Frontal cortex (tissue), 4 donors: ENCODE measurements around the gene STRADB. TPM values are rescaled to one million over a fixed set of nuclear protein-coding genes. Genes with fewer than 3 reads are reported as not detected.
A peak's percentile ranks its signal among the peaks of the same experiment; 100 is the strongest.
"Not testable (repeated sequence)": the region's sequence is repeated elsewhere in the genome, so short reads cannot be mapped to it uniquely, and the experiment has no call there.

Experiments
- DNase-seq, 2 donors: peaks; one replicate each; pipeline ENCODE4 v3.0.0; 2012; ENCODE audit warnings: low spot score in 2 of 2
- FAIRE-seq: peaks from 2 replicates; lab custom pipeline; 2012; peaks lifted over from hg19 to GRCh38; lab: Jason Lieb, UNC
- total RNA-seq: library from RNA; depleted of rRNA; stranded (reverse); fragments of >200 nt; gene quantifications from one replicate; pipeline ENCODE4 v1.2.3, GENCODE V29; 2014
- donor health status: control.
- donor health status: control.
- donor health status: control.

The STRADB gene
- total RNA-seq, 1 donor from 2014 or later: 129 TPM

DNA sequence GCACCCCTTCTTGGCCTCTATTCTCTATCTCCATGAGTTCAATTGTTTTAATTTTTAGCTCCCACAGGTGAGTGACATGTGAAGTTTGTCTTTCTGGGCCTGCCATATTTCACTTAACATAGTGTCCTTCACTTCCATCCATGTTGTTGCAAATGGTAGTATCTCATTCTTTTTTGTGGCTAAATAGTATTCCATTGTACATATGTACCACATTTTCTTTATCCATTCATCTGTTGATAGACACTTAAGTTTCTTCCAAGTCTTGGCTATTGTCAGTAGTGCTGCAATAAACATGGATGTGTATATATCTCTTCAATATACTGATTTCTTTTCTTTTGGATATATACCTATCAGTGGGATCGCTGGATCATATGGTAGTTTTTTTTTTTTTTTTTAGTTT is 9.0 kb downstream of the STRADB start:
- peak; percentile 51 for FAIRE-seq
- DNase-seq: no peak

DNA sequence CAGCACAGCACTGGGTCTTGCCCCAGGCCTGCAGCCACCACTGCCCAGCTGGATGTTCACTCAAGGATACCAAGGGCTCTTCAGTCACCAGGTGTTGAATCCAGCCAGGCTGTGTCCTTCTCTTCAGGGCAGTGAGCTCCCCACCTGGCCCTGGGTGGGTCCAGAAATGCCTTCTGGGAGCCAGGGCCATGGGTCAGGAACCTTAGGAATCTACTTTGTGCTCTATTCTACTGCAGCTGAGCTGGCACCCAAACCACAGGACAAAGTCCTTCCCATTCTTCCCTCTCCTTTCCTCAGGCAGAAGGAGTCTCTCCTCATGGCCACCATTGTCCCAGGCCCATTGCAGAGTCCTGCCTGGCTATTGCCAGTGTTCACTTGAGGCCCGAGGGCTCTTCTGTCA is 13.0 kb downstream of the STRADB start:
- no peak for FAIRE-seq
- no peak for DNase-seq

DNA sequence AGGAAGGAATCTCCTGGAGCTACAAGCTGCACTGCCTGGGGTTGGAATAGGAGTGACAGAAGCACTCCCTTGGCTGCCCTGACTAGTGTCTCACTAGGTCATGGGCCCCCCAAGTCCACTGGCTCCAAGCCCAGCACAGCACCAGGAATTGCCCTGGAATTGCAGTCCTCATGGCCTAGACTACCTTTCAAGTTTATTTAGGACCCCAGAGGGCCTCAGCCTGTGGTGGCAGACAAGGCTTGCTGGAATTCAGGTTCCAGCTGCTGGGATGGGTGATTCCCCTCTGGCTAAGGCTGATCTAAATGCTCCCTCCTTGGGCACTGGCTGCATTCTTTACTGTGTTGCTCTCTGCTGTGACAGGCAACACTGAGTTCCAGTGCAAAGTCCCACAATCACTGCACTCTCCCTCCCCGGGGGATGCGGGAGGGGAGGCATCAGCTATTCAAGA is 14.0 kb downstream of the STRADB start:
- no peak for DNase-seq
- no peak for FAIRE-seq

DNA sequence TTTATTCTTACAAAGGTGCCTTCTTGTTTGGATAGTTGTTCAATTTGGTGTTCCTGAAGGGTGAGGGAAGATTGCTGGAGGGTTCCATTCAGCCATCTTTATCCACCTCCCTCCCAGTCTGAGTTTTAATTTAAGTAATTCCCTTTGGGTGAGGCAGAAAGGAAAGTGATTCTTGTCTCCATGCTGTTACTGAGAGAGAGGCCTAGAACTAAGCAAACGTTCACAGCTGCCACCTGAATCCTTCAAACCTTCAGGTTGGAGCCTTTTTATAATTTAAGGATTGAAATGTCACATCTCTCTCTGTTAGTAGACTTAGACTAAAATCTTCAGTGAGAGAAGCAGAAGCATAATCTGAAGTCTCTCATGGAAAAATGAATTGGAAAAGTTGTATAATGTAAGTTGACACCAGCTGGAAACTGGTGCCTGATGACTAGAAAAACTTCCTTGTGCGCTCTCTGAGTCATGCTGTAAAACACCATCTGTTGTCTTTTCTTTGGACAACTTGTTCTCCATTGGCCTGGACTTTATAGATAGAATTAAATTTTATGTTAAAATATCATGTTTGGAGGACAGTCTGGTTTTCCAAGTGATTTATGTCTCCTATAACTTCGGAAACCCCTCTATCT is 14.6 kb downstream of the STRADB start:
- DNase-seq (peak in 1 of 2 donors; percentile 30), FAIRE-seq (no peak)

DNA sequence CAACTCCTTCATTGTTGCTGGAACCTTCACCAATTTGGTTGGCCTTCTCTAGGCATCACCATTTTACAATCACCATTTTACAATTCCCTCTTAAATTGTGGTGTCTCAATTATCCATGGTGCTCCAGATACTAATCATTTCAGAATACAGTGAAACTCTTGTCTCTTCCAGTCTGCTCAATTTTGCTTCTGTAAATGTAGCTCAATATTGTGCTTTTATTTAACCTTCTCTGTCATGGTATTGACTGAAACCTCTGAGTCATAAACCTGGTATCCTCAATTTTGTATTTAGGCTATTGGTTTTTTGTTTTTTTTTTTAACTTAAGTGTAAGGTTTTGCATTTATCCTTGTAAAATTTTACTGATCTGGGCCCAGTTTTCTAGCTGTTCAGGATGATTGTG is 16.1 kb downstream of the STRADB start:
- DNase-seq: no peak
- no peak for FAIRE-seq

DNA sequence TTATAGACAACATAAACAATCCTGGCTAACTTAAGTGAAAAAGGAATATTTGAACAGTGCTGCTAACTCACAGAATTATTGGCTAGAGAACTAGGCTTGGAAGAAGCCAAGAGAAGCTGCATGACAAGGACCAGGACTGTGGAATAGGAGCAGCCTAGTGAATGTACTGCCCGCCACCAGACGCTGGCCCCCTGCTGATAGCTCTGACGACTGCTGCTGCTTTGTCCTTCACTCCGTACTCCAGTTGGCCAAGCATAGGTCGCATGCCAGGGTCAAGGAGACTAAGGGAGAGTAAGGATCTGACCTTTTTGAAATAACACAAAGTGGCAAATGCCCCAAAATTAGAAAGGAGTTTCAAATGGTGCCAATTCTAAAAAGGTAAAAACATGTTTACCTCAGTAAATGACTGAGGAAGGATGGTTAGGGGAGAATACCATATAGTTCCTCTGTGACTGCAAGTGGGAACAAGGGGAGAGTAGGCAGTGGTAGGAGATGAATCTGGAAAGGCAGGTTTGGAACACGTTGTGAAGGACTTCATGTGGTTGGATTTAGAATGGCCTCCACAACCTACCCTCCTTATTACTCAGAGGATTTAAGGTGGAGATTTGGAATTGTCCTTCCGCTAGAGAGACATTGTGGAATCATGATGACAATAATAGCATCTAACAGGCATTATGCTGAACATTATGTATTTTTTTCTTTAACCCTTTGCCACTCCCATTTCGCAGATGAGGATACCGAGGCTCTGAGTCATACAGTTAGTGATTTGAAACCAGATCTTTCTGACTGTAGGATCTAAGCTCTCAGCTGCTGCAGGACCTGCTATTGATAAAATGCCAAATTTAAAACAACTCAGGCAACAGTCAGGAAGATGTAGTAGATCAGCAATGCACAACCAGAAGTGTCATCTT is 19.5 kb downstream of the STRADB start:
- FAIRE-seq: no peak

DNA sequence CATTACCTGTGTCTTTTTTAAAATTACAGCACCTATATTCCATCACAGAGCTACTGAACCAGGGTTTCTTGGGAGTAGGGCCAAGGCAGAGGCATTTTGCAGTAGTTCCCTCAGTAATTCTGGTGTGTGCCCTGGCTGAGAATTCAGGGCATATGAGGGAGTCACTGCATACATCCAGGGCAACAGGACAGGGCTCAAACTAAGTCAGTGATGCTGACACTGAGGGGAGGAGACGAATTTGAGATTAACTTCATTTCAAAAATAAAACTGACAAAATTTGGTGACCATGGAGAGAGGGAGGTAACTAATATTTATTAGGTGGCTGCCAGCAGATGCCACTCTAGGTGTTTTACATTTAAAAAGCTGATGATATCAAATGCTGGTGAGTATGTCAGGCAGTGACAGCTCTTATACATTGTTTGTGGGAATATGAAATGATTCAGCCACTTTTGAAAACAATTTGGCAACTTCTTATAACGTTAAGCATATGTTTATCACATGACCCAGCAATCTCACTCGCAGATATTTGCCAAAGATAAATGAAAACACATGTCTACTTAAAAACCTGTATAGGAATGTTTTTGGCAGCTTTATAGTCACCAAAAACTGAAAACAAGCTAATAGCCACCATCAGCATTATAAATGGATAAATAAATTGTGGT is 20.3 kb downstream of the STRADB start:
- no peak for FAIRE-seq
- no peak for DNase-seq

More for the DNA sequence above, 19.5 kb downstream of the STRADB start:
- no peak for DNase-seq

DNA sequence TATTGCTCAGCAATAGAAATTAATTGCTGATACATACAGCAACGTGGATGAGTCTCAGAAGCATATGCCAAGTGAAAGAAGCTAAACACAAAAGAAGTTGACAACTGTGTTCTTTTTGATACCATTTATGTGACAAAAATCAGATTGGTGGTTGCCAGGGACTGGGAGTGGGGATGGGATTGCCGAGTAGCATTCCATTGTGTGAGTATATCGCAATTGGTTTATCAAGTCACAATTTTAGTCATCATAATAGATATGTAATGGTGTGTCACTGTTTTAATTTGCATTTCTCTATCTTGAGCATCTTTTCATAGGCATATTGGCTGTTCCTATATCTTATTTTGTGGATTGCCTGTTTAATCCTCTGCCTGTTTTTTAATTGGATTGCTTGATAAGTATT is 20.9 kb downstream of the STRADB start:
- DNase-seq: no peak
- no peak for FAIRE-seq

DNA sequence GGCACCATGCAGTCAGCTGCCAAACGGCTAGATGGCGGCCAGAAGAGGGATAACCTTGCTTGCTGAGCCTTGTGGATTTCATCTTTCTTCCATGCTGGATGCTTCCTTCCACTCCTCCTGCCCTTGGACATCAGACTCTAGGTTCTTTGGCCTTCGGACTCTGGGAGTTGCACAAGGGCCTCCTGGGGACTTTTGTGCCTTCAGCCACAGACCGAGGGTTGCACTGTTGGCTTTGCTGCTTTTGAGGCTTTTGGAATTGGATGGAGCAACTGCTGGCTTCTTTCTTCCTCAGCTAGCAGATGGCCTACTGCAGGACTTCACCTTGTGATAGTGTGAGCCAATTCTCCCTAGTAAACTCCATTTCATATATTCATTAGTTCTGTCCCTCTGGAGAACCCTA is 31.0 kb downstream of the STRADB start:
- no peak for FAIRE-seq
- DNase-seq: no peak

DNA sequence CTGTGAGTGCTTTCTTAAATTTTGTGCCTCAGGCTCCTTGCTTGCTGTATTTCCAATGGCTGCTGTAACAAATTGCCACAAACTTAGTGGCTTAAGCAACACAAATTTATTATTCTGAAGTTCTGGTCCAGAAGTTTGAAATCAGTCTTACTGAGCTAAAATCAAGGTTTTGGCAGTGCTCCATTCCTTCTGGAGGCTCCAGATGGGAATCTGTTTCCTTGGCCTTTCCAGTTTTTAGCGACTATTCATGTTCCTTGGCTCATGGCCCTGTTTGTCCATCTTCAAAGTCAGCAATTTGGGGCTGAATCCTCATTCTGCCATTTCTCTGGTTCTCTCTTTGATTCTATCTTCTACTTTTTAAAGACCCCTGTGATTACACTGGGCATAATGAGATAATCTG is 31.8 kb downstream of the STRADB start:
- no peak for FAIRE-seq

DNA sequence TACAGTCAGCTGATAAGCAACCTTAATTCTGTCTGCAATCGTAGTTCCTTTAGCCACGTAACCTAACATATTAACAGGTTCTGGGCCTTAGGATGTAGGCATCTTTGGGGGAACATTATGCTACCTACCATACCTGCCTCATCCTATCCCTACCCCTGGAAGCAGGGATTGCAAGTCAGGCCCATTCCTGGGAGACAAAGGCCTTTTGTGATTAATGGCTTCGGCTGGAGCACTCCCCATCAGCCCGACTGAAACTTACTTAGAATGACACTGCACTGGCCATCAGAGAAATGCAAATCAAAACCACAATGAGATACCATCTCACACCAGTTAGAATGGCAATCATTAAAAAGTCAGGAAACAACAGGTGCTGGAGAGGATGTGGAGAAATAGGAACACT is 32.2 kb downstream of the STRADB start:
- FAIRE-seq, DNase-seq: not testable (repeated sequence)

More for the DNA sequence above, 31.8 kb downstream of the STRADB start:
- no peak for DNase-seq

DNA sequence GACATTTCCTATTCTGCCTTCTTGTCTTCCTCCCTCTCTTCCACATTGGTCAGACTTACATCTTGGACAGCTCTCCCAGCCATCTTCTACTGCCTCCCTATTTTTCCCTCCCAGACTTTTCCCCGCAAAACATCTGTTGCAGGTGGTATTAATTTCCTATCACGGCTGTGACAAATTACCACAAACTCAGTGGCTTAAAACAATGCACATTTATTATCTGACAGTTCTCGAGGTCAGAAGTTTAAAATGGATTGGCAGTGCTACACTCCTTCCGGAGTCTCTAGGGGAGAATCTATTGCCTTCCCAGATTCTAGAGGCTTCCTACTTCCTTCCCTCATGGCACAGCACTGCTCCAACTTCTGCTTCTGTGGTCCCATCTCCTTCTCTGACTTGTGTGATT is 33.3 kb downstream of the STRADB start:
- FAIRE-seq: no peak
- no peak for DNase-seq

DNA sequence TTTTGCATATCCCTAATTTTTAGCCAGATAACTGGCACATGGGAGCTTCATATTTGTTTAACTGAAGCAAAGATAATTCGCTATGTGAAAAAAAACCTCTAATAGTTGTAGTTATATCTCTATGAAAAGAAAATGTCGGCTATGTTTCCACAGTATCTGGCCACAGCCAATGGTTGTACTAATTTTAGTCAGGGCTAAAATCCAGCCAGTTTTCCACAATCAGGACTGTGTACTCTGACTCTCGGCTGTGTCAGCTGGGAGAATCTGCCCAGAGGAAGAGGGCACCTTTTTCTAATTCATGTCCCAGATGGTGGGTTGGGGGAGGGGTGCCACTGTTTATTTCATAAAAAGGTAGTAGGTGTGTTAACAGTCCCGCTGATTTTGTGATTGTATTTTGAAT is 38.8 kb downstream of the STRADB start:
- DNase-seq: no peak
- no peak for FAIRE-seq

DNA sequence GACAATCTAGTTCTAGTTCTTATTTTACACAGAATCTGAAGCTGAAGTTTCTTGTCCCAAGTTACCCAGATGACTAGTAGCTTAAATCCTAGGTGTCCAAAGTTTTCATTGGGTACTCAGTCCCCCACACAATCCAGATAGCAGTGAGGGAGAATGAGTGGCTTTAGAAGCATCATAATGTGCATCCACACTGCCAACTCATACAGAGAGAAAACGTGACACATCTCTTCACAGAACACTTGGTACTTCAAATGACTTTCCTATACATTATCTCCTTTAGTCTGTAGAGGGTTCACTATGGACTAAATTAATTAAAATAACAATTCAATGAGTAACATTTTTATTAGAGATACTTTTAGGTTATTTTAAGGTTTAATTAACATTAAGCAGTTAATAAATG is 45.2 kb downstream of the STRADB start:
- no peak for DNase-seq
- no peak for FAIRE-seq

DNA sequence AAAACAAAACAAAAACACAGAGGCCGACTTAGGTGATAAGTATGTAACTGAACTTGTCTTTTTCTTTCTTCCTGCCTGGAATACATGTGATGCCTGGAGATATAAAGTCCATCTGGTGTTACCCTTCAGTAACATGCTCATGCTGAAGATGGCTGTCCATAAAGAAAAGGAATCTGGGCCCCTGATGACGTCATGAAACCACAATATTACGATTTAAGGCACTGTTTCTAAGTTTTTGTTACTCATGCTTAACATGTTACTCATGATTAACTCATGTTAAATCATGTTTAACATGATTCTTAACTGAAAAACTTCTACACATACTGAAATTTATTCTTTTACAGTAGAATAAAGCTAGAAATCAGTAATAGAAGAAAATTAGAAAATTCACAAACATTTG is 49.0 kb downstream of the STRADB start:
- DNase-seq (no peak), FAIRE-seq (peak; percentile 42)

DNA sequence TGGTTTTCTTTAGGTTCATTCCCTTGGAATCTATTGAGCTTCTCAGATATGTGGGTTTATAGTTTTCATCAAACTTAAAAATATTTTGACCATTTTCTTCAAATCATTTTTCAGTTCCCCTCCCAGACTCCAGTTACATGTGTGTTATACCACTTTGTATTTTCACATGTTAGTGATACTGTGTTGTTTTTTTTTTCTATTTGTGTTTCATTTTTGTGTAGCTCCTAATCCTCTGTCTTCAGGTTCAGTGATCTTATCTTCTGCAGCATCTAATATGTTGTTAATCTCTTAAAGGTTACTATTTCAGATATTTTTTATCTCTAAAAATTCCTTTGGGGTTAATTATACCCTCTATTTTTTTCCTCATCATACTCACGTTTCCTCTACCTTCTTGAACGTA is 51.2 kb downstream of the STRADB start:
- FAIRE-seq (no peak), DNase-seq (no peak)

DNA sequence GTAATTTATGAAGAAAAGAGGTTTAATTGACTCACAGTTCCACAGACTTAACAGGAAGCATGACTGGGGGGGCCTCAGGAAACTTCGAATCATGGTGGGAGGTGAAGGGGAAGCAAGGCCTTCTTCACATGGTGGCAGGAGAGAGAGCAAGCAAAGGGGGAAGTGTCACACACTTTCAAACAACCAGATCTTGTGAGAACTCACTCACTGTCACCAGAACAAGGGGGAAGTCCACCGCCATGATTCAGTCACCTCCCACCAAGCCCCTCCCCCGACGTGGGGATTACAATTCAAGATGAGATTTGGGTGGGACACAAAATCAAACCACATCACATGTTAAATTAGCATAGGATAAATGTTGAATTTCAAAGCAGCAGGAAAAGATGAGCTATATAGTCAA is 56.2 kb downstream of the STRADB start:
- no peak for DNase-seq
- FAIRE-seq: no peak

DNA sequence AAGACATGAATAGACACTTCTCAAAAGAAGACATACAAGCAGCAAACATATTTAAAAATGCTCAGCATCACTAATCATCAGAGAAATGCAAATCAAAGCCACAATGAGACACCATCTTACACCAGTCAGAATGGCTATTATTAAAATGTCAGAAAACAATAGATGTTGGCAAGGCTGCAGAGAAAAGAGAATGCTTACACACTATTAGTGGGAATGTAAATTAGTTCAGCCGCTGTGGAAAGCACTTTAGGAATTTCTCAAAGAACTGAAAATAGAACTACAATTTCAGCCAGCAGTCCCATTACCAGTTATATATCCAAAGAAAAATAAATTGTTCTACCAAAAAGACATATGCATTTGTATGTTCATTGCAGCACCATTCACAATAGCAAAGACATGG is 61.7 kb downstream of the STRADB start:
- no peak for FAIRE-seq
- no peak for DNase-seq

DNA sequence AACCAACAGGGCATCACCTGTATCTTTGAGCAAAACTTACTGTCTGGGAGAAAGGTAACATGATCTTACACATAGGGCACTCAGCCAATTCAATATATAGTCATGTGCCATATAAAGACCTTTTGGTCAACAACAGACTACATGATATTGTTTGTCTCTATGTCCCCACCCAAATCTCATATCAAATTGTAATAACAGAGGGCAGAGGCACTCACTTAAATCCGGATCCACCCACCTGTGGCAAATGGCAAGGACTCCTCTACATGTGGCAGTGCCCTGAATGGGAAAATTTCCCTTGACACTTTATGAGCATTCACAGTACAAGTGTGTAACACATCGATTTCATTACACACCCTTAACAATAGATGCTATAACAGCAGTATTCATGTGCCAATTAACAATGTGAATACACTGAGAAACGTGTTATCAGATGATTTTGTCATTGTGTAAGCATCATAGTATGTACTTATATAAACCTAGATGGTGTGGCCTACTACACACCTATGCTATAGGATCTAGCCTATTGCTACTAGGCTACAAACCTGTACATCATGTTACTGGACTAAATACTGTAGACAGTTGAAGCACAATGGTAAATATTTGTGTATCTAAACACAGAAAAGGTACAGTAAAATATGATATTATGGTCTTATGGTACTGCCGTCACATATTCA is 64.2 kb downstream of the STRADB start:
- DNase-seq: no peak
- FAIRE-seq: no peak

DNA sequence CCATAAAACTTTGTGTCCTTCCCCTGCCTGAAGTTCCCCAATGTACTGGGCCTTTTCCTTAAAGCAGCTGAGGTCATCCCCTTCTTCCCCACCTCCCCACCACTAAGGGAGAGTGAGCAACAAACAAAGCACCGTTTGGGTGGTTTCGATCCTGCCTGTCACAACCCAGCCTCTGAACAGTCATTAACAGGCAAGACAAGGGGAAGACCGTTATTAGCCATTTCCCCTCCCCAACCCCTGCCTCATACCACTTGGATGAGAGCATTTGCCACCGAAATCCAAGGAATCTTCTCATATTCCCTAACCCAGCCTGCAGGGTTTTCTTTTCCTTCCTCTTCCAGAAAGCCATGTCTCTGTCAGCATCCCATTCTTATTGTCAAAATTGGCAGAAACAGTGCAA is 65.6 kb downstream of the STRADB start:
- FAIRE-seq (no peak), DNase-seq (no peak)
